ENCODE data around the gene KIF3A. TPM values are rescaled to one million over a fixed set of nuclear protein-coding genes. Genes with fewer than 3 reads are reported as not detected.
A peak's percentile ranks its signal among the peaks of the same experiment; 100 is the strongest.

Gene KIF3A
- total RNA-seq, 1 donor from 2014 or later, result 15.3 TPM

GRCh38 chr5:132679166-132679565, 58.2 kb downstream of the KIF3A start:
- no peaks in the 10 kb centered on the region for H3K27me3 Mint-ChIP-seq (ENCODE audit: unreplicated experiment)

GRCh38 chr5:132678735-132679134, 58.6 kb downstream of the KIF3A start:
- Mint-ChIP-seq H3K4me1 (ENCODE audit: unreplicated experiment) (peaks cover 39% of the 10 kb centered on the region), H3K27me3 (ENCODE audit: unreplicated experiment) (no peaks in the 10 kb centered on the region), H3K9me3 (ENCODE audit: unreplicated experiment) (no peaks in the 10 kb centered on the region), H3K4me3 (ENCODE audit: unreplicated experiment) (no peak overlapping the region), H3K36me3 (ENCODE audit: unreplicated experiment) (no peaks in the 10 kb centered on the region), H3K27ac (ENCODE audit: unreplicated experiment) (no peak overlapping the region)
- no peak for TF ChIP-seq CTCF (IDR thresholded peaks at IDR 0.05)
- DNase-seq (ENCODE audit: extremely low spot score, unreplicated experiment), result peak; percentile 51

More at GRCh38 chr5:132679166-132679565, 58.2 kb downstream of the KIF3A start:
- Mint-ChIP-seq H3K27ac (ENCODE audit: unreplicated experiment) (no peak overlapping the region), H3K9me3 (ENCODE audit: unreplicated experiment) (no peaks in the 10 kb centered on the region), H3K4me3 (ENCODE audit: unreplicated experiment) (no peak overlapping the region), H3K4me1 (ENCODE audit: unreplicated experiment) (peaks cover 36% of the 10 kb centered on the region), H3K36me3 (ENCODE audit: unreplicated experiment) (no peaks in the 10 kb centered on the region)
- no peak for TF ChIP-seq CTCF (IDR thresholded peaks at IDR 0.05)
- DNase-seq (ENCODE audit: extremely low spot score, unreplicated experiment), result no peak

- Mint-ChIP-seq H3K9me3 (ENCODE audit: unreplicated experiment) (no peaks in the 10 kb centered on the region), H3K27ac (ENCODE audit: unreplicated experiment) (peak overlapping the region; percentile 42), H3K4me3 (ENCODE audit: unreplicated experiment) (no peak overlapping the region), H3K4me1 (ENCODE audit: unreplicated experiment) (peaks cover 39% of the 10 kb centered on the region), H3K27me3 (ENCODE audit: unreplicated experiment) (no peaks in the 10 kb centered on the region), H3K36me3 (ENCODE audit: unreplicated experiment) (no peaks in the 10 kb centered on the region)
- no peak for TF ChIP-seq CTCF (IDR thresholded peaks at IDR 0.05)
- DNase-seq (ENCODE audit: extremely low spot score, unreplicated experiment), result peak; percentile 62
Observed at GRCh38 chr5:132677682-132678400, 59.5 kb downstream of the KIF3A start.

- Mint-ChIP-seq H3K36me3 (ENCODE audit: unreplicated experiment) (no peaks in the 10 kb centered on the region), H3K4me3 (ENCODE audit: unreplicated experiment) (no peak overlapping the region), H3K27ac (ENCODE audit: unreplicated experiment) (peak overlapping the region; percentile 28), H3K4me1 (ENCODE audit: unreplicated experiment) (peaks cover 39% of the 10 kb centered on the region), H3K9me3 (ENCODE audit: unreplicated experiment) (no peaks in the 10 kb centered on the region), H3K27me3 (ENCODE audit: unreplicated experiment) (no peaks in the 10 kb centered on the region)
- no peak for DNase-seq (ENCODE audit: extremely low spot score, unreplicated experiment)
- peak; percentile 49 for TF ChIP-seq CTCF (IDR thresholded peaks at IDR 0.05)
Observed at GRCh38 chr5:132677191-132677590, 60.2 kb downstream of the KIF3A start.

- Mint-ChIP-seq H3K4me1 (ENCODE audit: unreplicated experiment) (peaks cover 39% of the 10 kb centered on the region), H3K4me3 (ENCODE audit: unreplicated experiment) (no peak overlapping the region), H3K9me3 (ENCODE audit: unreplicated experiment) (no peaks in the 10 kb centered on the region), H3K27me3 (ENCODE audit: unreplicated experiment) (no peaks in the 10 kb centered on the region), H3K36me3 (ENCODE audit: unreplicated experiment) (no peaks in the 10 kb centered on the region), H3K27ac (ENCODE audit: unreplicated experiment) (no peak overlapping the region)
- no peak for TF ChIP-seq CTCF (IDR thresholded peaks at IDR 0.05)
- DNase-seq (ENCODE audit: extremely low spot score, unreplicated experiment), result no peak
Observed at GRCh38 chr5:132675936-132676689, 61.2 kb downstream of the KIF3A start.

All from osteocyte (in vitro differentiated cells).